Panc1 (cell line): ENCODE results near the gene DNAJC18. TPM values are rescaled to one million over a fixed set of nuclear protein-coding genes. Genes with fewer than 3 reads are reported as not detected.

Experiments used
- ATAC-seq: fragments of 200-7000 bp; cut with Tn5 transposase; 2 replicates; pipeline ENCODE4 v1.9.1; 2020; ENCODE audit warnings: mild to moderate bottlenecking, moderate library complexity
- BruUV-seq: library from RNA; stranded (reverse); fragments of 400-500 nt; replicated peaks from 2 replicates; lab custom pipeline; 2021; lab: Mats Ljungman, UMichigan
- CTCF ChIA-PET: fragments of 300-600 bp; sonication (Branson Sonifier 250); formaldehyde crosslinking; loops from one replicate; lab custom pipeline; 2022; ENCODE audit warnings: antibody characterized with exemption; lab: Charles Lee
- POLR2A ChIA-PET: fragments of 300-600 bp; sonication (Branson Sonifier 250); formaldehyde crosslinking; loops from one replicate; lab custom pipeline; 2022; ENCODE audit warnings: antibody characterized with exemption; lab: Charles Lee
- DNase-seq: peaks from one replicate; pipeline ENCODE4 v3.0.0-alpha.2; 2010; ENCODE audit warnings: low read depth, low spot score
- H3K27ac ChIP-seq: 2 replicates; pipeline ENCODE4 v1.5.1; 2011; ENCODE audit warnings: mild to moderate bottlenecking, low read length, inconsistent platforms
- H3K27me3 ChIP-seq: fragments of 200-500 bp; sonication (Bioruptor generic); 2 replicates; pipeline ENCODE4 v1.6.0; 2014; ENCODE audit warnings: low read length, inconsistent platforms; ENCODE audit not compliant: control insufficient read depth, insufficient read depth
- H3K36me3 ChIP-seq: fragments of 200-500 bp; sonication (Bioruptor generic); 2 replicates; pipeline ENCODE4 v1.5.1; 2014; ENCODE audit warnings: inconsistent platforms, mild to moderate bottlenecking, low read length, moderate library complexity; ENCODE audit not compliant: control insufficient read depth, insufficient read depth
- H3K4me1 ChIP-seq: 2 replicates; pipeline ENCODE4 v1.5.1; 2011; ENCODE audit warnings: inconsistent platforms, mild to moderate bottlenecking, low read length, moderate library complexity; ENCODE audit not compliant: control insufficient read depth, insufficient read depth
- H3K4me3 ChIP-seq, 2 experiments: 2 replicates each; pipeline ENCODE4 v1.5.1; 2011 to 2012; ENCODE audit warnings: low read depth in 2 of 2, low read length in 2 of 2, mild to moderate bottlenecking in 2 of 2, inconsistent platforms in 1 of 2, moderate library complexity in 1 of 2
- H3K9me3 ChIP-seq: fragments of 200-500 bp; sonication (Bioruptor generic); 2 replicates; pipeline ENCODE4 v1.5.1; 2014; ENCODE audit warnings: low read depth, mild to moderate bottlenecking, inconsistent platforms, low read length, moderate library complexity; ENCODE audit not compliant: control insufficient read depth, insufficient read depth
- POLR2AphosphoS5 ChIP-seq: IDR thresholded peaks from 2 replicates; pipeline ENCODE4 v1.6.1; 2012; ENCODE audit warnings: mild to moderate bottlenecking, low read depth, low read length, moderate library complexity
- REST ChIP-seq, 2 experiments: IDR thresholded peaks; 2 replicates each; pipeline ENCODE4 v1.6.1; 2011 to 2012; ENCODE audit warnings: low read depth in 2 of 2, control low read depth in 1 of 2, low read length in 1 of 2, mild to moderate bottlenecking in 1 of 2, moderate library complexity in 1 of 2; ENCODE audit not compliant: insufficient read depth in 1 of 2
- SIN3A ChIP-seq: IDR thresholded peaks from 2 replicates; pipeline ENCODE4 v1.6.1; 2012; ENCODE audit warnings: low read depth, mild to moderate bottlenecking, low read length, moderate library complexity, borderline replicate concordance; ENCODE audit not compliant: insufficient read depth
- TCF7L2 ChIP-seq: IDR thresholded peaks from 2 replicates; pipeline ENCODE4 v1.6.1; 2011; ENCODE audit warnings: mild to moderate bottlenecking, low read depth, low read length, inconsistent platforms
- in situ Hi-C: cut with HindIII; loops from 2 replicates; pipeline ENCODE4 v1.10.0; 2016; ENCODE audit warnings: low sequenced_read_pairs, low pct_unique_long_range_greater_than_20kb
- intact Hi-C: fragments of 100-400 bp; cut with micrococcal nuclease; formaldehyde crosslinking; loops from one replicate; pipeline ENCODE4 v1.10.0; 2022; ENCODE audit not compliant: unreplicated experiment
- total RNA-seq: library from RNA; stranded (reverse); gene quantifications from one replicate; pipeline ENCODE4 v1.2.1, GENCODE V29; 2021; ENCODE audit not compliant: unreplicated experiment
- TF ChIP-seq, protein P1 (sequence below): fragments of 450-650 bp; IDR thresholded peaks from 2 replicates; pipeline ENCODE4 v1.5.1; 2017; ENCODE audit warnings: mild to moderate bottlenecking

DNAJC18 gene
- total RNA-seq, 1 experiment from 2014 or later, result 8.8 TPM

GRCh38 chr5:139415869-139416268, 23.5 kb downstream of the DNAJC18 start:
- no peak for ATAC-seq
- CTCF ChIA-PET, result interaction anchor here (1.2 kb wide), 1 partner anchor 98 kb away, joined by 4 read pairs; no protein-coding TSS in a partner anchor
- Histone ChIP-seq H3K27ac (no peak overlapping the region), H3K27me3 (no peaks in the 10 kb centered on the region), H3K9me3 (no peaks in the 10 kb centered on the region), H3K4me1 (no peaks in the 10 kb centered on the region), H3K4me3 (no peak overlapping the region), H3K36me3 (no peaks in the 10 kb centered on the region)
- intact Hi-C loops, result no loop called here
- TF ChIP-seq TCF7L2 (no peak), SIN3A (no peak), REST (IDR thresholded peaks at IDR 0.05; ENCODE audit: insufficient read depth in 1 of 2, low read depth in 2 of 2, low read length in 1 of 2) (no peak), POLR2AphosphoS5 (no peak)
- TF ChIP-seq, protein P1, sequence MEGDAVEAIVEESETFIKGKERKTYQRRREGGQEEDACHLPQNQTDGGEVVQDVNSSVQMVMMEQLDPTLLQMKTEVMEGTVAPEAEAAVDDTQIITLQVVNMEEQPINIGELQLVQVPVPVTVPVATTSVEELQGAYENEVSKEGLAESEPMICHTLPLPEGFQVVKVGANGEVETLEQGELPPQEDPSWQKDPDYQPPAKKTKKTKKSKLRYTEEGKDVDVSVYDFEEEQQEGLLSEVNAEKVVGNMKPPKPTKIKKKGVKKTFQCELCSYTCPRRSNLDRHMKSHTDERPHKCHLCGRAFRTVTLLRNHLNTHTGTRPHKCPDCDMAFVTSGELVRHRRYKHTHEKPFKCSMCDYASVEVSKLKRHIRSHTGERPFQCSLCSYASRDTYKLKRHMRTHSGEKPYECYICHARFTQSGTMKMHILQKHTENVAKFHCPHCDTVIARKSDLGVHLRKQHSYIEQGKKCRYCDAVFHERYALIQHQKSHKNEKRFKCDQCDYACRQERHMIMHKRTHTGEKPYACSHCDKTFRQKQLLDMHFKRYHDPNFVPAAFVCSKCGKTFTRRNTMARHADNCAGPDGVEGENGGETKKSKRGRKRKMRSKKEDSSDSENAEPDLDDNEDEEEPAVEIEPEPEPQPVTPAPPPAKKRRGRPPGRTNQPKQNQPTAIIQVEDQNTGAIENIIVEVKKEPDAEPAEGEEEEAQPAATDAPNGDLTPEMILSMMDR, result no peak
- no TSS peak for BruUV-seq
- in situ Hi-C loops, result loop anchor here (25.0 kb wide), 1 partner anchor 96 kb away; no protein-coding TSS in a partner anchor
- POLR2A ChIA-PET, result no interaction called here
- DNase-seq, result no peak

GRCh38 chr5:139415221-139415861, 24.0 kb downstream of the DNAJC18 start:
- no peaks in the 10 kb centered on the region for H3K9me3 ChIP-seq
- in situ Hi-C loops (loop anchor here (25.0 kb wide), 1 partner anchor 97 kb away; no protein-coding TSS in a partner anchor), intact Hi-C loops (no loop called here)
- no TSS peak for BruUV-seq
- H3K4me1 ChIP-seq, result no peaks in the 10 kb centered on the region
- no peak for ATAC-seq
- no peak for DNase-seq
- ChIA-PET POLR2A (no interaction called here), CTCF (interaction anchor here (0.6 to 1.2 kb wide), 2 partner anchors 9 to 99 kb away, joined by 4 to 11 read pairs; no protein-coding TSS in a partner anchor)
- no peak overlapping the region for H3K27ac ChIP-seq
- TF ChIP-seq TCF7L2 (no peak), REST (IDR thresholded peaks at IDR 0.05; ENCODE audit: insufficient read depth in 1 of 2, low read depth in 2 of 2, low read length in 1 of 2) (no peak), SIN3A (no peak), POLR2AphosphoS5 (no peak)
- TF ChIP-seq, protein P1, result no peak
- H3K4me3 ChIP-seq, result no peak overlapping the region
- H3K36me3 ChIP-seq, result no peaks in the 10 kb centered on the region
- H3K27me3 ChIP-seq, result no peaks in the 10 kb centered on the region
